Mononuclear cell (primary cell): ENCODE data around the gene ZNRF4. TPM values are rescaled to one million over a fixed set of nuclear protein-coding genes. Genes with fewer than 3 reads are reported as not detected.
"Not testable (repeated sequence)": the region's sequence is repeated elsewhere in the genome, so short reads cannot be mapped to it uniquely, and the experiment has no call there.

Source experiments
- H3K27me3 ChIP-seq: 2 replicates; pipeline ENCODE4 v1.6.0; 2011; ENCODE audit warnings: low read length, control low read depth; ENCODE audit not compliant: insufficient read depth
- H3K4me1 ChIP-seq: 2 replicates; pipeline ENCODE4 v1.5.1; 2011; ENCODE audit warnings: mild to moderate bottlenecking, low read length, control low read depth; ENCODE audit not compliant: insufficient read depth
- H3K4me3 ChIP-seq: 2 replicates; pipeline ENCODE4 v1.5.1; 2011; ENCODE audit warnings: mild to moderate bottlenecking, low read length, moderate library complexity
- H3K9me3 ChIP-seq: 2 replicates; pipeline ENCODE4 v1.5.1; 2011; ENCODE audit warnings: low read depth, mild to moderate bottlenecking, control low read depth, low read length
- total RNA-seq: library from RNA; depleted of rRNA; stranded (reverse); fragments of >200 nt; gene quantifications from one replicate; pipeline ENCODE4 v1.2.3, GENCODE V29; 2012

Gene ZNRF4
- total RNA-seq, 1 donor, result not detected

- Histone ChIP-seq H3K9me3 (no peaks in the 10 kb centered on the region), H3K27me3 (no peaks in the 10 kb centered on the region), H3K4me1 (no peaks in the 10 kb centered on the region), H3K4me3 (no peak overlapping the region)
Measured at GRCh38 chr19:5434970-5435641, 20.1 kb upstream of the ZNRF4 start.

GRCh38 chr19:5435642-5436017, 19.6 kb upstream of the ZNRF4 start:
- Histone ChIP-seq H3K9me3 (no peaks in the 10 kb centered on the region), H3K4me1 (no peaks in the 10 kb centered on the region), H3K4me3 (no peak overlapping the region), H3K27me3 (no peaks in the 10 kb centered on the region)

- Histone ChIP-seq H3K27me3 (no peaks in the 10 kb centered on the region), H3K4me3 (no peak overlapping the region), H3K9me3 (no peaks in the 10 kb centered on the region), H3K4me1 (no peaks in the 10 kb centered on the region)
Measured at GRCh38 chr19:5436106-5436947, 18.9 kb upstream of the ZNRF4 start.

- H3K27me3 ChIP-seq, result no peaks in the 10 kb centered on the region
- H3K4me1 ChIP-seq, result no peaks in the 10 kb centered on the region
Measured at GRCh38 chr19:5436948-5437306, 18.3 kb upstream of the ZNRF4 start.

DNA sequence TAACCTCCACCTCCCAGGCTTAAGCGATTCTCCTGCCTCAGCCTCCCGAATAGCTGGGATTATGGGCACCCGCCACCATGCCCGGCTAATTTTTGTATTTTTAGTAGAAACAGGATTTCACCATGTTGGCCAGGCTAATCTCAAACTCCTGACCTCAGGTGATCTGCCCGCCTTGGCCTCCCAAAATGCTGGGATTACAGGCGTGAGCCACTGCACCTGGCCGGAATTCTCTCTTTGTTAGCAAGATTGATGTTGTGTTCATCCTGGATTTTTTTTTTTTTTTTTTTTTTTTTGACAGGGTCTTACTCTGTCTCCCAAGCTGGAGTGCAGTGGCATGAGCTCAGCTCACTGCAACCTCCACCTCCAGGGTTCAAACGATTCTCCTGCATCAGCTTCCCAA, 16.5 kb upstream of the ZNRF4 start:
- H3K27me3 ChIP-seq, H3K4me1 ChIP-seq, H3K4me3 ChIP-seq, H3K9me3 ChIP-seq: not testable (repeated sequence)

More at GRCh38 chr19:5436948-5437306, 18.3 kb upstream of the ZNRF4 start:
- Histone ChIP-seq H3K4me3 (no peak overlapping the region), H3K9me3 (no peaks in the 10 kb centered on the region)

DNA sequence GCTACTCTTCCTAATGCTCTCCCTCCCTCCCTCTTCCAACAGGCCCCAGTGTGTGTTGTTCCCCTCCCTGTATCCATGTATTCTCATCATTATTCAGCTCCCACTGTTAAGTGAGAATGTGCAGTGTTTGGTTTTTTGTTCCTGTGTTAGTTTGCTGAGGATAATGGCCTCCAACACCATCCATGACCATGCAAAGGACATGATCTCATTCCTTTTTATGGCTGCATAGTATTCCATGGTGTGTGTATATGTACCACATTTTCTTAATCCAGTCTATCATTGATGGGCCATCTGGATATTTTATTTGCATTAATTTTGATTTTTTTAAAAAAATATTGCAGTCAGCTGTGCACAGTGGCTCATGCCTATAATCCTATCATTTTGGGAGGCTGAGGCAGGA, 15.8 kb upstream of the ZNRF4 start:
- Histone ChIP-seq H3K27me3 (no peaks in the 10 kb centered on the region), H3K4me3 (no peak overlapping the region), H3K4me1 (no peaks in the 10 kb centered on the region), H3K9me3 (no peaks in the 10 kb centered on the region)

GRCh38 chr19:5440299-5440698, 14.9 kb upstream of the ZNRF4 start:
- no peak overlapping the region for H3K4me3 ChIP-seq
- no peaks in the 10 kb centered on the region for H3K4me1 ChIP-seq
- H3K27me3 ChIP-seq, result no peaks in the 10 kb centered on the region
- no peaks in the 10 kb centered on the region for H3K9me3 ChIP-seq

DNA sequence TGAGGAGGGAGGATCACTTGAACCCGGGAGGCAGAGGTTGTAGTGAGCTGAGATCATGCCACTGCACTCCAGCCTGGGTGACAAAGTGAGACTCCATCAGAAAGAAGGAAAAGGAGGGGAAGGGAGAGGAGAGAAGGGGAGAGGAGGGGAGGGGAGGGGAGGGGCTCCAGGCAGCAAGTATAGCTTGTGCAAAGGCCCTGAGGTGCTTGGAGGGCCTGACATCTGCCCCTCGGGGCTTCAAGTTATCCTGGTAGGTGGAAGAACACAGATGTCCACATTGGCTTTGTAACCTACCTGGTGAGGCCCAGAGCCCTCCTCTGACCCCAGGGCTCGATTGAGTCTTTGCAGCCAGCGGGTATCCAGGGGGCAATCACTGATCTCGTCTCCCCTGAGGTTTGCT, 11.5 kb upstream of the ZNRF4 start:
- H3K9me3 ChIP-seq, result no peaks in the 10 kb centered on the region
- H3K27me3 ChIP-seq, result no peaks in the 10 kb centered on the region
- H3K4me3 ChIP-seq, result no peak overlapping the region
- H3K4me1 ChIP-seq, result no peaks in the 10 kb centered on the region

DNA sequence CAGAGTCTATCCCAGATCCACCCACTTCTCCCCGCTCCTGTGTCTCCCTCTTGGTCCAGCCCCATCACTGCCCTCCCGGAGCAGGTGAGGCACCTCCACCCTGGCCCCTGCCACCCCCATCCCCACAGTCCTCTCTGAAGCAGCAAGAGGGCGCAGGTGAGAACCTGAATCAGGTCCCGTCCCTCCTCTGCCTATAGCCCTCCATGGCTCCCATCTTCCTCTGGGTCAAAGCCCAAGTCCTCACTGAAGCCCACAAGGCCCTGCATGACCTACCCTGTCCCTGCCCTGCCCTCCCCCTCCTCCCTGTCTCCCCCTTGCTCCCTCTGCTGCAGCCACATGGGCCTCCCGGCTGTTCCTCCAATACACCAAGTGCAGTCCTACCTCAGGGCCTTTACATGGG, 10.8 kb upstream of the ZNRF4 start:
- Histone ChIP-seq H3K4me1 (no peaks in the 10 kb centered on the region), H3K9me3 (no peaks in the 10 kb centered on the region), H3K4me3 (no peak overlapping the region), H3K27me3 (no peaks in the 10 kb centered on the region)

GRCh38 chr19:5445071-5445470, 10.1 kb upstream of the ZNRF4 start:
- Histone ChIP-seq H3K27me3 (no peaks in the 10 kb centered on the region), H3K4me3 (no peak overlapping the region), H3K9me3 (no peaks in the 10 kb centered on the region), H3K4me1 (no peaks in the 10 kb centered on the region)

GRCh38 chr19:5445561-5446055, 9.6 kb upstream of the ZNRF4 start:
- H3K4me3 ChIP-seq, result no peak overlapping the region
- no peaks in the 10 kb centered on the region for H3K4me1 ChIP-seq
- H3K9me3 ChIP-seq, result no peaks in the 10 kb centered on the region
- H3K27me3 ChIP-seq, result no peaks in the 10 kb centered on the region

DNA sequence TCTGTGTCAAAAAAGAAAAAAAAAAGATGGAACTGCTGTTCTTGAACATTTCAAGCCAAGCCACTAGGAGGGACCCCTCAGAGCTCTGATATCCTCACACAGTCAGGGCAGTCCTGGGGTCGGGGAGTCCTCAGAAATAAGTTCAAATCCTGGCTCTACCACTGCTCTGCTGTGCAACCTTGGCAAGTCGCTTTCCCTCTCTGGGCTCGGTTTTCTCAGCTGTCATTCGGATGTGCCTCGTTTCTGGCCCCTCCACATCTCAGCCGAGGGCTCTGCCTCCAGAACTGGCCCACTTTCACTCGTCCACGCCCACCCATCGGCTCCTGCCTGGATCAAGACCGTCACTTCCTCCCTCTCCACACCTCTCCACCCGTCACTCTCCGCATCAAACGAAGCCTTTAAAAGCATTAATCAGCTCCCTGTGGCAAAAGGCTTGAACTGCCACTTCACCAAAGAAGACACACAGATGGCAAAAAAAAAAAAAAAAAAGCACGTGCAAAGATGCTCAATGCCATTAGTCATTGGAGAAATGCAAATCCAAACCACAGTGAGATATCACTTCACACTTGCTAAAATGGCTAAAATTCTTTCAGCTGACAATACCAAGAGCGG, 7.4 kb upstream of the ZNRF4 start:
- Histone ChIP-seq H3K4me3 (no peak overlapping the region), H3K27me3 (no peaks in the 10 kb centered on the region), H3K4me1 (no peaks in the 10 kb centered on the region)

GRCh38 chr19:5448374-5448773, 6.8 kb upstream of the ZNRF4 start:
- Histone ChIP-seq H3K4me1 (no peaks in the 10 kb centered on the region), H3K9me3 (no peaks in the 10 kb centered on the region), H3K27me3 (no peaks in the 10 kb centered on the region), H3K4me3 (no peak overlapping the region)

More for the DNA sequence above, 7.4 kb upstream of the ZNRF4 start:
- H3K9me3 ChIP-seq, result no peaks in the 10 kb centered on the region

GRCh38 chr19:5450482-5451126, 4.6 kb upstream of the ZNRF4 start:
- Histone ChIP-seq H3K4me3 (no peak overlapping the region), H3K9me3 (no peaks in the 10 kb centered on the region), H3K27me3 (no peaks in the 10 kb centered on the region), H3K4me1 (no peaks in the 10 kb centered on the region)

- H3K27me3 ChIP-seq, result no peaks in the 10 kb centered on the region
- H3K4me1 ChIP-seq, result no peaks in the 10 kb centered on the region
- H3K4me3 ChIP-seq, result no peak overlapping the region
- no peaks in the 10 kb centered on the region for H3K9me3 ChIP-seq
Measured at GRCh38 chr19:5451494-5451893, 3.7 kb upstream of the ZNRF4 start.
